Spleen (tissue), 11 donors: Measurements from ENCODE around the gene PHF21A. TPM values are rescaled to one million over a fixed set of nuclear protein-coding genes. Genes with fewer than 3 reads are reported as not detected.

Source experiments
- DNase-seq: peaks from one replicate; pipeline ENCODE4 v3.0.0-alpha.2; 2020
- H3K27ac ChIP-seq, 8 donors: fragments of 200-600 bp; sonication (generic) in 7 of 8; 1 replicate in 4 of 8; 2 replicates in 4 of 8; pipeline versions ENCODE4 v1.5.0 to v1.8.0; 2016 to 2021; ENCODE audit warnings: inconsistent platforms in 4 of 8, mild to moderate bottlenecking in 4 of 8, moderate library complexity in 1 of 8
- H3K27me3 ChIP-seq, 7 donors: fragments of 200-600 bp; sonication (generic) in 6 of 7; replicated peaks in 1 of 7; 1 replicate in 4 of 7; 2 replicates in 3 of 7; pipeline versions ENCODE4 v1.5.0 to v1.8.0; 2016 to 2021; ENCODE audit warnings: inconsistent platforms in 3 of 7, mild to moderate bottlenecking in 1 of 7
- H3K36me3 ChIP-seq, 6 donors: fragments of 200-600 bp; sonication (generic) in 5 of 6; 1 replicate in 4 of 6; 2 replicates in 2 of 6; pipeline versions ENCODE4 v1.5.0 to v1.8.0; 2016 to 2021; ENCODE audit warnings: inconsistent platforms in 2 of 6
- H3K4me1 ChIP-seq, 6 donors: fragments of 200-600 bp; sonication (generic) in 5 of 6; 1 replicate in 3 of 6; 2 replicates in 3 of 6; pipeline versions ENCODE4 v1.5.0 to v1.8.0; 2016 to 2021; ENCODE audit warnings: inconsistent platforms in 3 of 6
- H3K4me3 ChIP-seq, 8 donors: fragments of 200-600 bp; sonication (generic) in 7 of 8; 1 replicate in 4 of 8; 2 replicates in 4 of 8; pipeline versions ENCODE4 v1.5.0 to v1.8.0; 2016 to 2021; ENCODE audit warnings: inconsistent platforms in 4 of 8, mild to moderate bottlenecking in 4 of 8, moderate library complexity in 2 of 8
- H3K9me3 ChIP-seq, 8 donors: fragments of 200-600 bp; sonication (generic) in 7 of 8; 1 replicate in 4 of 8; 2 replicates in 4 of 8; pipeline versions ENCODE4 v1.5.0 to v1.8.0; 2016 to 2021; ENCODE audit warnings: inconsistent platforms in 4 of 8
- CTCF ChIP-seq, 11 experiments: fragments of 200-600 bp in 7 of 11; fragments of 450-650 bp in 4 of 11; sonication (generic) in 4 of 11; IDR thresholded peaks in 8 of 11; conservative IDR thresholded peaks in 3 of 11; 1 replicate in 7 of 11; 2 replicates in 4 of 11; pipeline versions ENCODE4 v1.4.0 to v1.8.0; 2016 to 2021; ENCODE audit warnings: antibody characterized with exemption in 11 of 11, inconsistent platforms in 4 of 11, mild to moderate bottlenecking in 1 of 11
- POLR2A ChIP-seq, 3 donors: fragments of 450-650 bp; IDR thresholded peaks; one replicate each; pipeline ENCODE4 v1.5.1; 2017; ENCODE audit warnings: antibody characterized with exemption in 3 of 3, mild to moderate bottlenecking in 1 of 3
- POLR2AphosphoS5 ChIP-seq, 3 donors: sonication (generic); formaldehyde crosslinking; IDR thresholded peaks; one replicate each; pipeline ENCODE4 v1.5.1; 2017; ENCODE audit warnings: antibody characterized with exemption in 3 of 3
- WGBS, 5 donors: extraction: QIAGEN DNeasy Blood & Tissue Kit in 3 of 5; methylation state at CpG; one replicate each; pipeline versions ENCODE4 v1.1.5 to v1.1.7; 2013 to 2018; 5-methylcytosine and 5-hydroxymethylcytosine counted together
- intact Hi-C: fragments of 100-400 bp; cut with DNase I; formaldehyde crosslinking; loops from one replicate; pipeline ENCODE4 v1.15.0; 2023; ENCODE audit warnings: low total_unique reads
- polyA plus RNA-seq, 3 donors: library from polyadenylated mRNA; stranded (reverse); fragments of 200-250 nt; gene quantifications; one replicate each; pipeline ENCODE4 v1.2.1, GENCODE V29; 2013
- total RNA-seq, 7 donors: library from RNA; depleted of rRNA in 3 of 7; stranded (reverse); fragments of >200 nt in 3 of 7; fragmentation: NEBNext Ultra II Directional in 4 of 7; extraction: Animal tissue kit (Norgen Biotek cat#: 25700) in 4 of 7; gene quantifications; one replicate each; pipeline versions ENCODE4 v1.1.0 to v1.2.1, GENCODE V29; 2016 to 2021
- donor health status: healthy with polysubstance abuse.
- donor health status: DM: no; HTN: no; CAD: no; lungs with moderate emphysema.
- donor health status: DM: no; HTN: no; CAD: no.
- donor health status: Bipolar disorder and iron deficiency.
- donor health status: healthy.
- donor health status: DM: no; HTN: no; CAD: no.
- donor health status: DM: yes; HTN: yes; CAD: no.

PHF21A gene
- total and polyA plus RNA-seq, 10 donors: 9.2 to 110 (median 79.7) TPM

DNA sequence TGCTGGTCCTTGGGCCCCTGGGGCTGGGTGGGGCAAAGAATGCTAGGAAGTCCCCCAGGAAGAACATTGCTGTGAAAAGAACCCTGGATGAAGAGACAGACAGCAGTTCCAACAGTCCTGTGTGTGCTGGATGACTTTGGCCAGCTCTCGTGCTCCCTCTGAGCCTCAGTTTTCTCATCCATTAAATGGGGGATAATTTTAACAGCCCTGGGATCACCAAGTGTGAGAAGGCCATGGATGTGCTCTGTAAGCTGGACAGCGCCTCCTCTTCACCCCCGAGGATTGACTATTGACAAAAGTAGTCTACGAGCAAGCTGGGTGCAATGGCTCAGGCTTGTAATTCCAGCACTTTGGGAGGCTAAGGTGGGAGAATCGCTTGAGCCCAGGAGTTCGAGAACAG, 196.3 kb downstream of the PHF21A start:
- Histone ChIP-seq H3K27me3 (peaks cover 0 to 52% (median 20%) of the 10 kb centered on the region in 7 donors), H3K36me3 (no peaks in the 10 kb centered on the region), H3K4me1 (peaks cover 6 to 80% (median 35%) of the 10 kb centered on the region in 6 donors), H3K27ac (peak overlapping the region in 1 of 8 donors; percentile 41), H3K9me3 (no peaks in the 10 kb centered on the region), H3K4me3 (no peak overlapping the region)
- no peak for DNase-seq
- intact Hi-C loops: no loop called here
- WGBS, 5 donors: 85 to 95% (median 90%) methylated on average over 6 of the region's 6 CpGs
- no peak for TF ChIP-seq CTCF (IDR thresholded peaks at IDR 0.05 in 8 of 11, conservative IDR thresholded peaks at IDR 0.05 in 3 of 11)
- TF ChIP-seq POLR2A (IDR thresholded peaks at IDR 0.05): no peak
- no peak for TF ChIP-seq POLR2AphosphoS5 (IDR thresholded peaks at IDR 0.05)

DNA sequence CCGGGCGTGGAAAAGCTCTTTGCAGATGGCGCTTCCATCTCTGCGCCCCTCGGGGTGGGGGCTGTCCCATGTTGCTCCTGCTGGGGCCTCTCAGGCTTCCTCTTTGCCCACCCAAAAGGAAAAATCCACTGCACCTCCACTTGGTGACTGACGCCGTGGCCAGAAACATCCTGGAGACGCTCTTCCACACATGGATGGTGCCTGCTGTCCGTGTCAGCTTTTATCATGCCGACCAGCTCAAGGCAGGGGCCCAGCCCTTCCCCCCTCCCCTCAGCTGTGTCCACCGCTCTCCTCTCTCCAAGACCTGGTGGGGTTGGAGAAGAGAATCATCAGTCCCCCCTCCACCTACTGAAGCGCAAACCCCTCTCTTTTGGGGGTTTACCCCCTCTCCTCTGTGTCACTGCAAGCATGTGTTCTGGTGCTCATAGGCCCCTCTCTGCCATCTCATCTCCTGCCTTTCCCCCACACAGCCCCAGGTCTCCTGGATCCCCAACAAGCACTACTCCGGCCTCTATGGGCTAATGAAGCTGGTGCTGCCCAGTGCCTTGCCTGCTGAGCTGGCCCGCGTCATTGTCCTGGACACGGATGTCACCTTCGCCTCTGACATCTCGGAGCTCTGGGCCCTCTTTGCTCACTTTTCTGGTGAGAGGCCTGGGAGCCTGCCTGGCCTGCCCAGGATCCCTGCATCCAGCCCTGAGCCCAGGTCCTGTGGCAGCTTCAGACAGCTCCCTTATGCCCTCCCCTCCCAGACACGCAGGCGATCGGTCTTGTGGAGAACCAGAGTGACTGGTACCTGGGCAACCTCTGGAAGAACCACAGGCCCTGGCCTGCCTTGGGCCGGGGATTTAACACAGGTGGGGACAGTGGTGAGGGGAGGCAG, 197.0 kb downstream of the PHF21A start:
- 67 to 79% (median 70%) methylated on average over 17 to 22 of the region's 22 CpGs for WGBS, 5 donors
- TF ChIP-seq CTCF (IDR thresholded peaks at IDR 0.05 in 8 of 11, conservative IDR thresholded peaks at IDR 0.05 in 3 of 11) (no peak), POLR2AphosphoS5 (IDR thresholded peaks at IDR 0.05) (no peak), POLR2A (IDR thresholded peaks at IDR 0.05) (no peak)
- Histone ChIP-seq H3K9me3 (no peaks in the 10 kb centered on the region), H3K27me3 (peaks cover 0 to 52% (median 20%) of the 10 kb centered on the region in 7 donors), H3K4me1 (peaks cover 5 to 80% (median 34%) of the 10 kb centered on the region in 6 donors), H3K4me3 (no peak overlapping the region), H3K36me3 (no peaks in the 10 kb centered on the region), H3K27ac (peak overlapping the region in 1 of 8 donors; percentile 41)
- intact Hi-C loops: no loop called here
- peak; percentile 71 for DNase-seq

DNA sequence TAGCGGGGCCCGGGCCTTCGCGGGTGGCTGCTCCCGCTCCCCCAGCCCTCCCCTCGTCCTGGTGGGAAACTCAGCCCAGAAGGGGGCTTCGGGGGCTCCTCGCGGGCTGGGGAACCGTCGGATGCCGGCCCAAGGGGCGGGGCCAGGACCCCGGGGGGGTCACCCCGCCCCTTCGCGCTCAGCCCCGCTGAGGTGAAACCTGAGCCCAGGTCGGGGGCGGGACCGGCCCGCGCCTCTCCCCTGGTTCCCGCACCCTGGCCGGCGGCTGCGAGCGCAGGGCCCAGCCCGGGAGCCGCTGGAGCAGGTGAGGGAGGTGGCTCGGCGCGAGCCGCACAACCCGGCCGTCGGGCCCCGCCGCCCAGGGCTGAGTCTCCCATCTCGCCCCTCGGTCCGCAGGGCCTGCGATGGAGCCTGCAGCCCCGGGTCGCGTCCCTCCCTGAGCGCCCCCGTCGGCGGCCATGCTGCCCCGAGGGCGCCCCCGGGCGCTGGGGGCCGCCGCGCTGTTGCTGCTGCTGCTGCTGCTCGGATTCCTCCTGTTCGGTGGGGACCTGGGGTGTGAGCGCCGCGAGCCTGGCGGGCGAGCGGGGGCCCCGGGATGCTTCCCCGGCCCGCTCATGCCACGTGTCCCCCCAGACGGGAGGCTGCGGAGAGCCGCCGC, 198.7 kb downstream of the PHF21A start, which contains the start of gene LARGE2:
Gene LARGE2 (plus strand): TSS at position 232 of the 658 bp plus-strand sequence. CDS start 227 bp downstream, at position 459.
- no peaks in the 10 kb centered on the region for H3K36me3 ChIP-seq
- H3K9me3 ChIP-seq: no peaks in the 10 kb centered on the region
- intact Hi-C loops: no loop called here
- TF ChIP-seq POLR2A (IDR thresholded peaks at IDR 0.05): no peak
- TF ChIP-seq POLR2AphosphoS5 (IDR thresholded peaks at IDR 0.05): peak in 1 of 3 donors; percentile 23
- no peak for TF ChIP-seq CTCF (IDR thresholded peaks at IDR 0.05 in 8 of 11, conservative IDR thresholded peaks at IDR 0.05 in 3 of 11)
- peaks cover 10 to 73% (median 32%) of the 10 kb centered on the region in 6 donors for H3K4me1 ChIP-seq
- H3K27me3 ChIP-seq: peaks cover 0 to 52% (median 20%) of the 10 kb centered on the region in 7 donors
- peak; percentile 86 for DNase-seq
- WGBS, 5 donors: 0 to 2% (median 1%) methylated on average over 6 to 73 of the region's 73 CpGs
- peak within 1 kb of the TSS in 6 of 8 donors; percentile 8 to 79 (median 63) for H3K27ac ChIP-seq
- H3K4me3 ChIP-seq: peak within 1 kb of the TSS; percentile 33 to 76 (median 49)
